Stimulated activated CD4-positive, alpha-beta T cell treated with anti-CD3 and anti-CD28 coated beads, Interleukin-15, amount 100 ng/mL, for 1 hour (primary cell): ENCODE measurements around the gene CD163.
"Not testable (repeated sequence)": the region's sequence is repeated elsewhere in the genome, so short reads cannot be mapped to it uniquely, and the experiment has no call there.

Experiments used
- DNase-seq, 2 donors: peaks; one replicate each; pipeline ENCODE4 v3.0.0-alpha.2; 2020; ENCODE audit warnings: low read depth in 1 of 2, low spot score in 1 of 2

Gene CD163

DNA sequence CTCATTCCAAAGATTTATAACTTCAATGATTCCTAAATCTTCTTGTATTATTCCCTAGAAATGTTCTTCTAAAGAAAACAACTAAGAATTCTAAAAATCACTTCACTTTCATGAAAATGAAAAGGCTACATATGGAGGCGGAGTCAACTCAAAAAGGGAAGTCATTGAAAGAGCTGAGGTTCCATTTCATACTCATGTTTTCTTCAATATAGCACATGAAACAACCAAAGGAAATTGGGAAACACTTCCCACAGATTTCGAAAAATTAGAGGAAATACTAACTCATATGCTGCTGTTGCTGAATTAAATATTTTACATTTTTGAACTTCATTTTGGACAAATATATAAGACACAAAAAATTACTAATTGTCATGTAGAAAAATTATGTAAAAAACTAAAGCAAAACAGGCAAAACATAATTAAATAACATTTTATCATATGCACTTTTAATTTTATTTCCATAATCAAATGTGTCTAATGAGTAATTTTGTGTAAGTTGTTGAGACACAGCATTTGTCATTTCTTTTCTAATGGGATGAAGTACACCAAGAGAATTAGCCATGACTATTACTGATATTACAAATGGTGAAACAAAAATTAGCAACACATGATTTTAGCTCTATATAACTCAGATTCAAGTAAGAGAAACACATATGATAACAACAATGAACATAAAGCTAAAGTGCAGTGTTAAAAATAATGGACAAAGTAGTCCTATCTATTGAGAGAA is at the start of gene CD163:
CD163 (minus strand) TSS at position 92 of the 730 bp plus-strand sequence; CDS start at position 5, 87 bp downstream.
- no peak for DNase-seq

DNA sequence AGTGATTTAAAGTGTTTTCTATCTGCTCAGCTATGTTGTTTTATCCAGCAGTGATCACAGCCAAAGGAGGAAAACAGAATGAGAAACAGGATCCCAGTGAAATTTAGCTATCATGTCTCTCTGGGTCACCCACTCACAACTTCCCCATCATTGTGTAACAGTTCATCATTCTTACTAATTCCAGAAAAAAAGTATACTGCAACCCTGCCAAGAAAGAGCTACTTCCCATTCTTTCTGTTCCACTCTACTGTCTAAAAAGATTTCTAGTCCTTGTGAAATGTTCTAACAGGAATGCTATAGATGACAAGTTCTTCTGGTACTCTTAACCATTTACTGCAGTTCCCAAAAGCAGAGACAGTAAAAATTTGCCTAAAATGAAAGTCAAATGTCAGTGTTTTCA is 39.2 kb upstream of the CD163 start:
- no peak for DNase-seq

DNA sequence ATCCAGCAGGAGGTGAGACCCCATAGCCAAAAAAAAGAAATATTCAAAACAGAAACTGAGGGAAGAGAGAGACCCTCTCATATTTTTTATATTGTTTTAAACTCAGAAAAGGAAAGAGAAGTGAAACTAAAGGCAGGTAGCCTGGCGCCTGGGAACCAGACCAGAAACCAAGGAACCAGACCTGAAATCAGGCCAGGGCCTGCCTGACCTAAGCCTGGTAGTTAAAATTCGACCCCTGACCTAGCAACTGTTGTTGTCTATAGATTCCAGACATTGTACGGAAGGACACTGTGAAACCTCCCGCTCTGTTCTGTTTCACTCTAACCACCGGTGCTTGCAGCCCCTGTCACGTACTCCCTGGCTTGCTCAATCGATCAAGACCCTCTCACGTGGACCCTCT is 38.5 kb upstream of the CD163 start:
- DNase-seq: no peak

DNA sequence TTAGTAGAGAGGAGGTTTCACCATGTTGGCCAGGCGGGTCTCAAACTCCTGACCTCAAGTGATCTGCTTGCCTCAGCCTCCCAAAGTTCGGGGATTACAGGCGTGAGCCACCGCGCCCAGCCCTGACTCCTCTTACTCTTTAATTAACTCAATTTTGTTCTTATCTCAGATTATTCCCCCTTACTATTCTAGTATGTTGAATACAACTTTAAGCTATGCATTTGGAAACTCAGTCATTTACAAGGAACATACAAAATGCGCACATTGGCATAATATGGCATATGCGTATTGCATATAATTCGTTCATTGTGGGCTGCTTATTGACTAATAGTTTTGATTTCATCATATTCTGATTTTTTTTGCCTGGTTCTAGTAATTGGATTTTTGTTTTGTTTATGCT is 10.8 kb upstream of the CD163 start:
- DNase-seq: no peak

DNA sequence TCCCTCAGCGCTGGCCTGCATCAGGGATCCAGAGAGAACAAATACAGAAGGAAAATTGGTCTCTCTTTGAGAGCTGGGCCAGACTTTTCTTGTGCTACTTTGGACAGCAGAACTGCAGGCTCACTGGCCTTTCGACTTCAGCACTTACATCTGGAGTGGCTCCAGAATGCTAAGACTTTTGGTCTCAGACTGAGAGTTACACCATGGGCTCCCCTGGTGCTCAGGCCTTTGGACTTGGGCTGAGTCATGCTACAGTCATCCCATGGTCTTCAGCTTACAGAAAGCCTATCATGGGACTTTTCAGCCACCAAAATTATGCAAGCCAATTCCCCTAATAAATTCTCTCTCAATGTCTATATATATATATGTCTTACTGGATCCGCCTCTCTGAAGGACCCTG is 9.0 kb upstream of the CD163 start:
- DNase-seq: no peak

DNA sequence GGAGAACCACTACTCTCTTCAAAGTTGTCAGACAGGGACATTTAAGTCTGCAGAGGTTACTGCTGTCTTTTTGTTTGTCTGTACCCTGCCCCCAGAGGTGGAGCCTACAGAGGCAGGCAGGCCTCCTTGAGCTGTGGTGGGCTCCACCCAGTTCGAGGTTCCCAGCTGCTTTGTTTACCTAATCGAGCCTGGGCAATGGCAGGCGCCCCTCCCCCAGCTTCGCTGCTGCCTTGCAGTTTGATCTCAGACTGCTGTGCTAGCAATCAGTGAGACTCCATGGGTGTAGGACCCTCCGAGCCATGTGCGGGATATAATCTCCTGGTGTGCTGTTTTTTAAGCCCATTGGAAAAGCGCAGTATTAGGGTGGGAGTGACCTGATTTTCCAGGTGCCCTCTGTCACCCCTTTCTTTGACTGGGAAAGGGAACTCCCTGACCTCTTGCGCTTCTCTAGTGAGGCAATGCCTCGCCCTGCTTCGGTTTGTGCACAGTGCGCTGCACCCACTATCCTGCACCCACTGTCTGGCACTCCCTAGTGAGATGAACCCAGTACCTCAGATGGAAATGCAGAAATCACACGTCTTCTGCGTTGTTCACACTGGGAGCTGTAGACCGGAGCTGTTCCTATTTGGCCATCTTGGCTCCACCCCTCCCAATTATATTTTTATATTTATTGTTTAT is 6.4 kb upstream of the CD163 start:
- DNase-seq: not testable (repeated sequence)

DNA sequence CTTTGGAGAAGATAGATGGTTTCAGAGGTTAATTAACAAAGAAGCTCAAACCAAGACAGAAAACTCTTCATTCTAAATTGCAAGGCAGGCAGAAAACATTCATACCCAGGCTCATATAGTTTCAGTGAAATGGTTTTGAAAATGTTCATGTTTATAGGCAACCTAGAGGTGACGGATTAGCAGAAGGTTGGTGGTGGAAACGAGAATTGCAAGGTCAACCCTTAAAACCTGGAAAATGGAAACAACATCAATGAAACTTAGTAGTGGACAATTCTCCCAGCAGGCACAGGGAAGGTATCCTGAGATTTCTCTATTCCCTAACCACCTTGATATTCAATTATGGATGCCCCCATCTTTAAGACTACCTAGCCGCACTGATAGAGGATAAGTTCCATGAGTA is 965 bp downstream of the CD163 start:
- no peak for DNase-seq

DNA sequence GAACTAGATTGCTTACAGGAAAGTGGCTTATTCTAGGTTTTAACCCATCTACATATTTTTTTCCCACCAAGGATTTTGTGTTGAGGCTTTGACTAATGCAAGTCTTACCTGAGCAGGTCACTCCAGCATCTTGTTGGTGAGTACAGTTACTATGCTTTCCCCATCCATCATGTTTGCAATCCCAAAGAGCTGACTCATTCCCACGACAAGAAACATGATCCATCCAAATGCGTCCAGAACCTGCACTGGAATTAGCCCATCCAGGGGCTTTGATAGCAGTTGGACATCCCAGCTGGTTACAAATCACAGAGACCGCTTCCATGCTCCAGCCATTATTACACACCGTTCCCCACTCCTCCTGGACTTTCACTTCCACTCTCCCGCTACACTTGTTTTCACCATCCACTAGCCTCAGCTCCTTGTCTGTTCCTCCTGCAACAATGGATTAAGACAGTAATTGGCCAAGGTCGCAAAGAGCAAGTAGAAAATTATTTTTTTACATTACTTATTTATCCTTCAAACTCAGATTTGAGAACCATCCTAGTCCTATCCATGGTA is 2.5 kb downstream of the CD163 start:
- DNase-seq: no peak

DNA sequence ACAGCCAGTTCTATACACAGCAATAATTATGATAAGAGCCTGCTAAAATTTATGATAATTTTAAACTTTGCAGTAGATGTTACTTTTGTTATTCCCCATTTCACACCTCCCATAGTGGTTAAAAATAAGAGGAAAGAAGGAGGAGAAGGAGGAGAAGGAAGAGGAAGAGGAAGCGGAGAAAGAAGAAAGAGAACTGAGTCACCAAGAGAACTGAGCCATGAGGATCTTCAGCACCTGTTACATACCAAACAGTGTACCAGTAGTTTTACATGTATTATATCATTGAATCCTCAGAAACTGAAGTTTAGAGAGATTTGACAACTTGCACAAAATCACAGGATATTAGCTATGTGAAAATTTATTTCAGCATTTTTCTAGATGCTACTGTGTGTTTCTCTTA is 3.9 kb downstream of the CD163 start:
- no peak for DNase-seq

DNA sequence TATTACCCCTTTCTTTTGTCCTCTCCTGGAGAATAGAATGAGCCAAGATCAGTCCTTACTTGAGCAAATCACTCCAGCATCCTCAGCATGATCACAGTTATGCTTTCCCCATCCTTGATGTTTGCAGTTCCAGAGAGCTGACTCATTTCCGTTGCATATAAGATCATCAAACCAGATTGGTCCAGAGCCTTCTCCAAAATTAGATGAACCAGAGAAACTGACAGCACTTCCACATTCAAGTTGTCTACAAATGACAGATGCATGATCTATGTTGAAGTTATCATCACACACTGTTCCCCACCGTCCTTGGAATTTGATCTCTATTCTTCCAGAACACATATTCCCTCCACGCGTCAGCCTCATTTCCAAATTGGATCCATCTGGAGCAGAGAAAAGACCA is 4.8 kb downstream of the CD163 start:
- no peak for DNase-seq

DNA sequence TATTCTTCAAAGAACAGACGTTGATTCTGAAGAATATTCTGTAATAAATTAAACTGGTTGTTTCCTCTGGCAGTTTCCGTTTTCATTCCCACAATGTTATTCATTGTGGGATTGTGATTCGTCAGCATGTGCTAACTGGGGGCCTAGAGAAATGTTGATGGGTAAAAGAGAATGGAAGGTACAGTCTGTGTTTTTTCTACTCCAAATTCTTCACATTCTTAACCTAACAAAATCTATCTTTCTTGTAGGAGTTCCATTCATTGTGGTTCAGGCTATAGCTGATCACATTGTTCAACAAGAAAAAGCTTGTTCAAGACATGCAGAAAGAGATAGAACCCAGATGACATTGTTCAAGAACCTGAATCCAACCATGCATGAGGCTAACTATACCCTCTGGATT is 5.9 kb downstream of the CD163 start:
- DNase-seq: no peak

DNA sequence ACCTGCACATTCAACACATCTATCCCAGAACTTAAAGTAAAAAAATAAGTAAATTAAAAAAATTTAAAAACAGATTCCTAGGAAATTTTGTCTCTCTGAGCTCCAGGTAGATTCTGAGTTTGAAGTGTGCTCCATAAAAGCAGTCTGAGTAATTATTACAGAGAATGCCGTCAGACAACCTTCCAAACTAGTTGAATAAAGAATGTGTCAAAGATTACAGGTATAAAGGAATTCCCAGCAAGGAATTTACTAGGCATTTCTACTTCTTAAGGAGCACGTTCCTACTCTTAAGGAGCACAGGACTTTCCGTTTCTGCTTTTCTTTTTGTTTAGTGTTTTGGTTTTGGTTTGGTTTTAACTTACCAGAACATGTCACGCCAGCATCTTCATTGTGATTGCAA is 7.1 kb downstream of the CD163 start:
- no peak for DNase-seq

DNA sequence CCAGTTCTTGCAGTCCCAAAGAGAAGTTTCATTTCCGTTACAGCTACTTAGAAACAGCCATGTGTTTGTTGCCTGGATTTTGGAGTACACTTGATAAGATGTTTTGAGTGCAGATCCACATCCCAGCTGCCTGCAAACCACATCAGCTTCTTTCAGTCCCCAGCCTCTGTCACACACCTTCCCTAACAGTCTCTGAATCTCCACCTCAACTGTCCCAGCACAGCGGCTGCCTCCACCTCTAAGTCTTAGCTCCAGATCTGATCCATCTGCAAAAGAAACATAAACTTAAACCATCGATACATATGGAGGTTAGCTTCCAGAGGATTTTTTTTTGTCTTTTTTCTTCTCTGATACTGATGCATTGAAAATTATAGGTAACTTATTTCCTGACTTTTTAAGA is 8.4 kb downstream of the CD163 start:
- no peak for DNase-seq

DNA sequence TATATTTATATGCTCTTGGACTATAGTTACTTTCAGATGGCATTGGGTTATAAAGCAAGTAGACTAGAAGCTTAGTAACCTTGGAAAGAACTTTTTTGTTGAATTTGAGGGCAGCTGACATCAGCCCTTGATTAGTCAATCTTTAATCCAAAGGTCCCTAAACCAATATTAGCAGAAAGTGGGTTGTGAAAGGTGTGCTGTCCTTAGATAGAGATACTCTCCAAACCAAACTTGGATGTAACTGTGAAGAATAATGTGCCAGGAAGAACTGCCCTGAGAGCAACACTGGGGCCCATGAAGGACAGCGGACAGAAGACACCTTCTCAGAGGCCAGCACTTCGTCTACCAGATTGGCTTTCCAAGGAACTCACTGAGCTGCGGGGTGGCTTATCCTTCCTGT is 10.6 kb downstream of the CD163 start:
- no peak for DNase-seq

DNA sequence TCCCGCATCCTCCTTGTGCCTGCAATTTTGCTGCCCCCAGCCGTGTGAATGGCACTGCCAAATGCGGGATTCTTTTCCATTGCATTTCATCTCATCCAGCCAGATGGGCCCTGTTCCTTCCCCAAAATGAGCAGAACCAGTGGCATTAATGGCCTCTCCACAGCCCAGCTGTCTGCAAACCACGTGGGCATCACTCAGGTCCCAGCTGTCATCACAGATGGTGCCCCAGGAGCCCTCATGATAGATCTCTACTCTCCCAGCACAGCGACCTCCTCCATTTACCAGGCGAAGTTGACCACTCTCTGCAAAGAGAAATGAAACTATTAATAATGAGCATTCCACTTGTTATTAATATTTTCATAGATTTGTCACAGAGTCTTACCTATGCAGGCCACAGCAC is 17.1 kb downstream of the CD163 start:
- DNase-seq: no peak

DNA sequence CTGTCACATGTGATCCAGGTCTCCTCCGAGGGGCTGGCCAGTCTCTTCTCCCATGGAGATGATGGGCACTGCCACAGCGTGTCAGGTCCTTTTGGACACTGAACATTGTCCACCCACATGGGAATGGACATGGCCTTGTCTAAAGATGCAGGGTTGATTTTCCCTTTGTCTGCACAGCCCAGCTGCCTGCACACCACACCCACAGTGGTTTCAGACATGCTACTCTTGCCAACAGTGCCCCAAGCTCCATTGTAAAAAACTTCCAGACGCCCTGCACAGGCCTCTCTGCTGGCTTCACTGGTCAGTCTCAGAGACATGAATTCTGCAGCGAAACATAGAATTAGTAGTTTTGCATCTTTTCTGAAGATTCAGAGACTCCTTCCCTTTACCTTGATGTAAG is 18.5 kb downstream of the CD163 start:
- DNase-seq: no peak

DNA sequence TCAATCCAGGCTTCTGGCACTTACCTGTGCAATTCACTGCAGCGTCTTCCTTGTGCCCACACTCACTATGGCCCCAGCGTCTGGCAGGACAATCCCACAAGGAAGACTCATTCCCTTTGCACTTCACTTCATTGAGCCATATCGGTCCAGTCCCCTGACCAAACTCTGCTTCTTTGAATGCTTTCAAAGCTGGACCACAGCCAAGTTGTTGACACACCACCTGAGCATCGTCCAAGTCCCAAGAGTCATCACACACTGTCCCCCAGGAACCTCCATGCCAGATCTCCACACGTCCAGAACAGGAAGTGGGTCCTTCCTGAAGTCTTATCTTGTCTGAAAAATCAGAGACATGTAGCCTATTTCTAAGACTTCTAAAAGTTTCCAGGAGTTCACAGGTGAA is 20.2 kb downstream of the CD163 start:
- DNase-seq: no peak

DNA sequence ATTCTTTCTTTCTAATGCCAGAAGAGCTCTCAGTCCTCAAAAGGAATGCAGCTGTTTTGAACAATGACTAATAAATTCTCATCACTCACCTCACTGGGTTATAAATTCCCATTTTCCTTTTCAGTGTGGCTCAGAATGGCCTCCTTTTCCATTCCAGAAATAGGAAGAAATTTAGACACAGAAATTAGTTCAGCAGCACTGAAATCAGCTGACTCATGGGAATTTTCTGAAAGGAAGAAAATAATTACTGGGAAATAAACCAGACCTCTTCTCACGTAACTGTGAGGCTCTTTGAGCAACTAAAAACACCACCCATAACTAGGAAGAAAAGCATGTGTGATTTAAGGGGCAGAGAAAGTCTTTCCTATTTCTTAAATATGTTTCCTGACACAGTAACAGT is 23.8 kb downstream of the CD163 start:
- no peak for DNase-seq

DNA sequence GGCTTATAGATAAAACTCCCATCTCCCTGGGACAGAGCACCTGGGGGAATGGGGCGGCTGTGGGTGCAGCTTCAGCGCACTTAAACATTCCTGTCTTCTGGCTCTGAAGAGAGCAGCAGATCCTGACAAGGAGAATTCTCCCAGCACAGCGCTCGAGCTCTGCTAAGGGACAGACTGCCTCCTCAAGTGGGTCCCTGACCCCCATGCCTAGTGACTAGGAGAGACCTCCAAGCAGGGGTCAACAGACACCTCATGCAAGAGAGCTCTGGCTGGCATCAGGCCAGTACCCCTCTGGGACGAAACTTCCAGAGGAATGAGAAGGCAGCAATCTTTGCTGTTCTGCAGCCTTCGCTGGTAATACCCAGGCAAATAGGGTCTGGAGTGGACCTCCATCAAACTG is 31.5 kb downstream of the CD163 start:
- no peak for DNase-seq

DNA sequence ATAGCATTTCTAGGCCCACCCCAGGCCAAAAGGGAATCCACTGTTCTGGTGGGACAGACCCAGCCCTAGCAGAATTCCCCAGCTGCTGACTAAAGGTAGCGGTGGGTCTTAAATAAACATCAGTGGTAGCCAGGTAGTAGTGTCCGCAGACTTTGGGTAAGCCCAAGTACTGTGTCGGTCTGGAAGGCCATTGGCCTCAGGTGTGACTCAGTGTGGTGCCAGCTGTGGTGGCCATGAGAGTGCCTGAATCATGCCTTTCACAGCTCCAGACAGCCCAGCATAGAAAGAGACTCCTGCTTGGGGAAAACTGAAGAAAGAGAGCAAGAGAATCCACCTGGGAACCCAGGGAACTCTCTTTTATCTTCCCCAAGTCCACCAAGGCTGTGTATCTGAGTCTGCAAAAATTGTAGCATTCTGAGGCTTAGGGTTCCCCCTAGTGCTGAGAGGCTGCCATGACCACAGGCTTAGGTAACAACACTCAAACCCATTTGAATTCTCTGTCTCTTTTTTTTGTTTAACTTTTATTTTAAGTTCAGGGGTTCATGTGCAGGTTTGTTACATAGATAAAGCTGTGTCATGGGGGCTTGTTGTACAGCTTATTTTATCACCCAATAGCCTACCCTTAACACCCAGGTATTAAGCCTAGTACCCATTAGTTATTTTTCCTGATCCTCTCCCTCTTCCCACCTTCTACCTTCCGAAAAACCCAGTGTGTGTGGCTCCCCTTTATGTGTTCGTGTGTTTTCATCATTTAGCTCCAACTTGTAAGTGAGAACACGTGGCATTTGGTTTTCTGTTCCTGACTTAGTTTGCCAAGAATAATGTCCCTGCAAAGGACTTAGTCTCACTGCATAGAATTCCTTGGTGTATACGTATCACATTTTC is 43.0 kb downstream of the CD163 start:
- peak in 1 of 2 donors; percentile 16 for DNase-seq

DNA sequence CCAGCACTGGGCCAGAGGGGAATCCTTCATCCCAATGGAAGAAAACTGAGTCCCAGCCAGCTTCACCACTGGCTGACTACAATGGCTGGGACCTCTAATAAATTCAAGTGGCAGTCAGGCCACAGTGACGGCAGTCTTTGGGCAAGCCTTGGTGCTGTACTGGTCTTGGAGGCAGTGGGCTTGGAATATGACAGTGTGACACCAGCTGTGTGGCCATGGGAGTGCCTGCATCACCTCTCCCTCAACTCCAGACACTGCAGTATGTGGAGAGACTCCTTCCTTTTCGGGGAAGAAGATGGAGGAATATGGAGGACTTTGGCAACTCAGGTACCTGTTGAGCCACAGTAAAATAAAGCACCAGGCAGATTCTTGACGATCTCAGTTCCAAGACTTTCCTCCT is 43.6 kb downstream of the CD163 start:
- DNase-seq: no peak

DNA sequence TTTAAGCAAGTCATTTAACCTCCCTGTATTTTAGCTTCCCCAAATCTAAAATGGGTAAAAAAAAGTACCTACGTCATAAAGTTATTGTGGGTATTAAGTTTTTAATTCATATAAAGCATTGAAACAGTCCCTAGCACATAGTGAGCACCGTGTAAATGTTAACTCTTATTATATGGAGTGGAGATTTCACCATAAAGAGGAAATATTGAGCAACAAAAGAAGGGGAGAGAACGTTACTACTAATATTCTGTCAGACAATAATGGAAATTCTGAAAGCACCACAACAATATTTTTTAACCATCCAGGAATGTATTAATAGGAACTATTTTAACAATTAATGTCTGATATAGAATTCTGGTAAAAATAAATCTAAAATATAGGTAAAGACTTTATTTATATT is 51.8 kb downstream of the CD163 start:
- no peak for DNase-seq
